HG03139 (cell line): ENCODE results near the gene RNASEH1.

Source experiments
- ATAC-seq: cut with Tn5 transposase; IDR thresholded peaks from one replicate; pipeline ENCODE4 v1.9.1; 2021; ENCODE audit not compliant: unreplicated experiment

Gene RNASEH1

DNA sequence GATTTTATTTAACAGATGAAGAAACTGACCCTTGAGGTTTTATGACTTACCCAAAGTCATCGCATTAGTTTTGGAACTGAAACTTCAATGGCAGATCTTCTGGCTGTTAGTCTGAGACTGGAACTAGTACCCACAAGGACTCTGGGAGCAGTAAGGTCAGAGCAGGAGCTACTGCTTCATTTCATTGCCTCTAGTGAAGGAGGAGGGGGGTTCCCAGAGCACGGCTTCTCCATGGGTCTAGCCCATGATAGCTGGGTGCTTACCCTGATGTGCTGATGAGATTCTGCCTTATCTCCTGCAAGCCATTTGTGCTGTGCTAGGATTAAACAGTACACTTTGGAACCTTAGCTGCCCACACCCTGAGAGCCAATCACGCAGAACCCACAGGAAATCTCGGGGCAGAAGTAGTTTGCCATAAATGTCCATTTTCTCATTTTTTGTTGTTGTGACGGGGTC, 5.4 kb upstream of the RNASEH1 start:
- ATAC-seq, result peak; percentile 42

DNA sequence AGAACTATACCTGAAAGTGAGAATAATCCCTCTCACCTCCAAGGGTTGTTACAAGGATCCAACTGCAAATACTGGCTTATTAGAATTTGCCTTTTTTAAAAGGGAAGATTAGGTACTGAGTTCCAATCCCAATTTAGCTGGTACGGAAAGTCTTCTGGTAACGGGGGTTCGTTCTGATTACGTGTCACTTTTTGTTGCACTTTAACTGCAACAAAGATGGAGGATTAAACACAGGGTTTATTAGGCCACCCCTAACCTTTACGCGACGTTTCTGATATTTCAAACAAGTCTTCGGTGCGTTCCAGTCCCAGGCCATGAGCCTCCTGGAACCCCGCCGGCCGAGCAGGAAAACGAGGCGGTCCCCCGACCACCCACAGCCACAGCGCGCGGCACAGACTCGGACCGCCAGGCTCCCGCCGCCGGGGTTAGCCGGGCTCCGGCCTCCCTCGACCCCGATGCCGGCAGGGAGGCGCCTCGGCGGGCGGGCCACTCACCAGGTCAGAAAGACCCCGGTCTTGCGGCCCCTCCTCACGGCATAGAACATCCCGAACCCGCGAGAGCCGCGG, 411 bp downstream of the RNASEH1 start:
- ATAC-seq, result peak; percentile 17

- no peak for ATAC-seq
Measured at GRCh38 chr2:3553946-3554345, 4.2 kb downstream of the RNASEH1 start.

GRCh38 chr2:3547915-3548314, 10.2 kb downstream of the RNASEH1 start:
- ATAC-seq, result no peak

GRCh38 chr2:3545788-3546478, 12.2 kb downstream of the RNASEH1 start:
- ATAC-seq, result no peak

DNA sequence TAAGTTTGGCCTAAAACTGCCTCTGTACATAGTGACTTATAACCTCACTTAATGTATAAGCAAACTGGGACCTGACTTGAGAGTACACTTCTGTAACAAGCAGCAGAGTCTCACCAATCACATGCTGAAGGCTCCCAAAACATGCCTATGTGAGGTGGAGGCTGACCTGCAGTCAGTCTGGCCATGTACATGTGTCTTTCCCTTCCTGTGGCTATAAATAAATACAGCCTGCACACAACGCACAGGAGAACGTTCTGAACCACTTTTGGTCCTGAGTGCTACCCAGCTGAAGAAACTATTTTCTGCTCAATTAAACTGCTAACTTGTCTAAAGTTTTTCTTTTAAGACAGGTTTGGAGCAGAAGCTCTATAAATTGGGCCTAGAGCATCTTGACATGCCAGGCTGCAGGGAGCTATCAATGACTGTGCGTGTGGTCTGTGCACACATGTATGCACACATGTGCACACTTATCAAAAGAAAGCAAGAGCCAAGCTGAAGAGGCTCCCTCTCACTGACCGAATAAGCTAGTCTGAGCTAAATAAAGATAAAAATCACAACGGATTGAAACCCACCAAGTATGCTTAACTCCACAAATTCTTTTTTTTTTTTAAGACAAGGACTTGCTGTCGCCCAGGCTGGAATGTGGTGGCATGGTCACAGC, 15.0 kb downstream of the RNASEH1 start:
- no peak for ATAC-seq

GRCh38 chr2:3542107-3542506, 16.0 kb downstream of the RNASEH1 start:
- no peak for ATAC-seq

GRCh38 chr2:3539836-3540235, 18.3 kb downstream of the RNASEH1 start:
- ATAC-seq, result no peak

DNA sequence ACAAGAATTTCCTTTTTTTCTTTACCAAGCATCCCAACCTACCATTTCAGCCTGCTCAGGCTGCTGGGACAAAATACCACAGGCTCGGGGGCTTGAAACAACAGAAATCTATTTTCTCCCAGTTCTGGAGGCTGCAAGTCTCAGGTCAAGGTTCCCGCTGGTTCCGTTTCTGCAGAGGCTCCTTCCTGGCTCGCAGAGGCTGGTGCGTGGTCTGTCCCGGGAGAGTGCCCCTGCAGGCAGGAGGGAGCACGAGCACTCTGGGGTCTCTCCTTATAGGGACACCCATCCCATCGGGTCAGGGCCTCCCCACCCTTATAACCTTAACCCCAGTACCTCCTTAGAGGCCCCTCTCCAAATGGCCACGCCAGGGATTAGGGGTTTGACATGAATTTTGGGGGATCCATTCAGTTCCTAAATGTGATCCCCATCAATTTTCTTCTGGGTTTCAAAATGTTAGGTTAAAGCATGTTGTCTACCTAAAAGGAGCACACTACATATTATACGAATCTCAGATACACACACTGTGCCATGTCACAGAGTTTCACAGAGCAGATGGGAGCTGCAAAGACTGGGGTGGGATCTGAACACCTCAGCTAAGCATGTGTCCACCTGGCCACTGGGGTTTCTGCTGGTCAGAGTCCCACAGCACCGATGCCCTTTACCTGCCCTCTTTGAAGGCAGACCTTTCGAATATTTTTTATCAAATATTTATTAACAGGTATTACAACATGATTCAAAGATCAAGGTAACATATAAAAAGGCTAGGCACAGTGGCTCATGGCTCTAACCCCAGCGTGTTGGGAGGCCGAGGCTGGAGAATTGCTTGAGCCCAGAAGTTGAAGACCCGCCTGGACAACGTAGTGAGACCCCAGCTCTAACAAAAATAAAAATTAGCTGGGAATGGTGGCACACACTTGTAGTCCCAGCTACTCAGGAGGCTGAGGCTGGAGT, 21.2 kb downstream of the RNASEH1 start:
- peak; percentile 67 for ATAC-seq

DNA sequence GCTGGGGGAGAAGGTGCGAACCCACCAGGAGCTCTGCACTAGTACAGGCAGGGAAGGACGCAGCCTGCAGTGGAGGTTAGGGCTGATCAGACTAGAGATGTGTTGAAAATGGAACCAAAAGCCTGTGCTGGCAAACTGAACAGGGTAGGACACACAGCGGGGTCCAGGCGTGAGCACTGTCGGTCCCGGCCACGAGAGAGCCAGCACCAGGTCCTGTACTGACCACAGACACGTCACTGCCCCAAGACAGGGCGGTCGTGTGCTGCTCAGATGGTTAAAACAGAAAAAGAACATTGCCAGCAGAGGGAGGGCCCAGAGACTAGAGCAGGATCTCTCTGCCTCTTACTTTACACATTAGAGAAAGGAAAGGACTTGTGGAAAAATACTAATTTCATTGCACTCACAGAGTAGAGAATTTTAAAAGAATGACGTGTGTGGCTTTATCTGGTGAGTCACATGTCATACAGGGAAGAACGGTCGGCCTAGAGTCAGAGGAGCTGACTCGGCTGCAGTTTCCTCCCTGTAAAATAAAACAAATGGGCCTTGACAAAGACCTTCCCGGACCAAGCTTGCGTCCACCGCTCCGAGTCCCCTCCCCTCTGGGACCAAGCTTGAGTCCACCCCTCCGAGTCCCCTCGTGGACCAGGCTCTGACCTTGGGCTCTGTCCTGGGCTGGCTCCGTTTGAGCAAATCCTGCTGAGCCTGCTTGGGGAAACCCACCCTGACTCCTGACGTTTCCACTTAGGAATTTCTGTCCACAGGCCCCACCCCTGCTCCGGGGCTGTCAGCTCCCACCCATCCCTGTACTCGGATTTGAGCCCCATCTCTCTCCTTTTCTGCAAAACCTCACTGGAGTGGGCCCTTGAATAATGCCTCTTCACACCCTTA, 22.1 kb downstream of the RNASEH1 start:
- peak; percentile 45 for ATAC-seq

DNA sequence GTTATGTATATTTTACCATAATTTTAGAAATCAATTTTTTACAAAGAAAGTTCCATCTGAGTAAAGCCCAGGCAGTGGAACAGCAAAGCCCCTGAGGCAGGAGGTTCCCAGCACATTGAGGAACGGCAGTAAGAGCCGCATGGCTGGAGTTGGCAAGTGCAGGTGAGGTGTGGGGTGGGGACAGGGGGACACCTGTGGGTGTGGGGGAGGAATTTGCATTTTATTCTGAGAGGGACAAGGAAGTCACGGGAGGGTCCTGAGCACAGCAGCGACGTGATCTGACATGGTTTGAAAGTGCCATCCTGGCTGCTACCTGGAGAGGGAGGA, 22.7 kb downstream of the RNASEH1 start:
- no peak for ATAC-seq

DNA sequence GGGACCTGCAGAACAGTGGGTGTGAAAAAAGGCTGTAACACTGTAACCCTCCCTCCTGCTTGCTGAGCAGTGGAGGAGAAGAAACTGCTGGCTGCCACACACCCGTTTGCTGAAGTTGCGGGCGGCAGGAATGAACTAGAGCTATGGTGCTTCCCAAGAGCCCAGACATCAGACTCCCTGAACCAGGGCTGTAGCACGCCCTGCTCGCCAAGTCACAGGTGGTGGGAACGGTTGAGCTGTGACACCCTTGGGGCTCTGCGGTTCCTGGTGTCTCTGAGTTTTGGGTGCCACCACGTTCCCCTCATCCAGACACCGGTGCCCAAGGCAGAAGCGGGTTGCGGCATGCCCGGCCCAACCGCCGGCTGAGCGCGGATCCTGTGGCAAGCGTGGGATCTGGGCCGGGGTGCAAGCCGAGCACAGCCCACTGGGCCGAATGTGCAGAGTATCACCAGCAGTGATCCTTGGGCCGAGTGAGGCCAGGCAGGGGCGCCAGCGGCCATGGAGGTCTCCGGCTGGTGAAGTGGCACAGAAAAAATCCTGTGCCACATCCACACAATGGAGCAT, 23.8 kb downstream of the RNASEH1 start:
- no peak for ATAC-seq

GRCh38 chr2:3533836-3534235, 24.3 kb downstream of the RNASEH1 start:
- no peak for ATAC-seq

- no peak for ATAC-seq
Measured at GRCh38 chr2:3532941-3533340, 25.2 kb downstream of the RNASEH1 start.

GRCh38 chr2:3529316-3530025, 28.7 kb downstream of the RNASEH1 start:
- ATAC-seq, result no peak

- ATAC-seq, result no peak
Measured at GRCh38 chr2:3527886-3528785, 30.0 kb downstream of the RNASEH1 start.

GRCh38 chr2:3526871-3527270, 31.3 kb downstream of the RNASEH1 start:
- ATAC-seq, result no peak

GRCh38 chr2:3523551-3524041, 34.5 kb downstream of the RNASEH1 start:
- ATAC-seq, result no peak
